SK-N-MC (cell line): ENCODE measurements around the gene TMEM225B.
"Not testable (repeated sequence)": the region's sequence is repeated elsewhere in the genome, so short reads cannot be mapped to it uniquely, and the experiment has no call there.

Source experiments
- EZH2 ChIP-seq: fragments of 200-600 bp; sonication (generic); IDR thresholded peaks from one replicate; pipeline ENCODE4 v1.6.1; 2017; ENCODE audit warnings: antibody characterized with exemption
- POLR2AphosphoS5 ChIP-seq: IDR thresholded peaks from 2 replicates; pipeline ENCODE4 v1.6.1; 2012; ENCODE audit warnings: mild to moderate bottlenecking, low read depth, low read length, borderline replicate concordance

- not testable (repeated sequence) for TF ChIP-seq POLR2AphosphoS5, EZH2
These were observed 29.3 kb upstream of the TMEM225B start for GRCh38 chr7:99568770-99569169.
